AG09319 (cell line): ENCODE data around the gene IDH3G.
"Not testable (repeated sequence)": the region's sequence is repeated elsewhere in the genome, so short reads cannot be mapped to it uniquely, and the experiment has no call there.

Experiments used
- DNase-seq: peaks from one replicate; pipeline ENCODE4 v3.0.0-alpha.2; 2010; ENCODE audit warnings: low read depth; ENCODE audit errors: extremely low read depth
- TF ChIP-seq, protein P1 (sequence below): IDR thresholded peaks from 2 replicates; pipeline ENCODE4 v1.5.1; 2011; ENCODE audit warnings: low read depth, mild to moderate bottlenecking, inconsistent platforms, low read length, moderate library complexity

The IDH3G gene

GRCh38 chrX:153821066-153821465 is 26.9 kb upstream of the IDH3G start:
- no peak for DNase-seq
- TF ChIP-seq, protein P1, sequence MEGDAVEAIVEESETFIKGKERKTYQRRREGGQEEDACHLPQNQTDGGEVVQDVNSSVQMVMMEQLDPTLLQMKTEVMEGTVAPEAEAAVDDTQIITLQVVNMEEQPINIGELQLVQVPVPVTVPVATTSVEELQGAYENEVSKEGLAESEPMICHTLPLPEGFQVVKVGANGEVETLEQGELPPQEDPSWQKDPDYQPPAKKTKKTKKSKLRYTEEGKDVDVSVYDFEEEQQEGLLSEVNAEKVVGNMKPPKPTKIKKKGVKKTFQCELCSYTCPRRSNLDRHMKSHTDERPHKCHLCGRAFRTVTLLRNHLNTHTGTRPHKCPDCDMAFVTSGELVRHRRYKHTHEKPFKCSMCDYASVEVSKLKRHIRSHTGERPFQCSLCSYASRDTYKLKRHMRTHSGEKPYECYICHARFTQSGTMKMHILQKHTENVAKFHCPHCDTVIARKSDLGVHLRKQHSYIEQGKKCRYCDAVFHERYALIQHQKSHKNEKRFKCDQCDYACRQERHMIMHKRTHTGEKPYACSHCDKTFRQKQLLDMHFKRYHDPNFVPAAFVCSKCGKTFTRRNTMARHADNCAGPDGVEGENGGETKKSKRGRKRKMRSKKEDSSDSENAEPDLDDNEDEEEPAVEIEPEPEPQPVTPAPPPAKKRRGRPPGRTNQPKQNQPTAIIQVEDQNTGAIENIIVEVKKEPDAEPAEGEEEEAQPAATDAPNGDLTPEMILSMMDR: no peak

DNA sequence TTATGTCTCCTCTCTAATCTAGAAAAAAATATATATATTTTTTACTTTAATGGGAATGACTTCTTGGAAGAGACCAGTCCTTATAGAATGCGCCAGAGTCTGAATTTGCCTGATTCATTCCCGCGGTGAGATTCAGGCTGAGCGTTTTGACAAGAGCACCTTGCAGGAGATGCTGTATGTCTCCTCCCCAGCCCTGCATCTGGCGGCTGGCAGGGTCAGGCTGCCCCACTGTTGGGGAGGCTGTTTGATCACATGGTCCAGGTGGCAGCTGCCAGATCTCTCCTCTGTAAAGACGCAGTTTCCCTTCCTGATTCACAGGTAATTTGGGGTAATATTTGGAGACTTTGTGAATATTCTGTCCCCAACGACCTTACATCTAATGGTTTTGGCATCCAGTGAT is 26.4 kb upstream of the IDH3G start:
- no peak for DNase-seq
- TF ChIP-seq, protein P1: no peak

DNA sequence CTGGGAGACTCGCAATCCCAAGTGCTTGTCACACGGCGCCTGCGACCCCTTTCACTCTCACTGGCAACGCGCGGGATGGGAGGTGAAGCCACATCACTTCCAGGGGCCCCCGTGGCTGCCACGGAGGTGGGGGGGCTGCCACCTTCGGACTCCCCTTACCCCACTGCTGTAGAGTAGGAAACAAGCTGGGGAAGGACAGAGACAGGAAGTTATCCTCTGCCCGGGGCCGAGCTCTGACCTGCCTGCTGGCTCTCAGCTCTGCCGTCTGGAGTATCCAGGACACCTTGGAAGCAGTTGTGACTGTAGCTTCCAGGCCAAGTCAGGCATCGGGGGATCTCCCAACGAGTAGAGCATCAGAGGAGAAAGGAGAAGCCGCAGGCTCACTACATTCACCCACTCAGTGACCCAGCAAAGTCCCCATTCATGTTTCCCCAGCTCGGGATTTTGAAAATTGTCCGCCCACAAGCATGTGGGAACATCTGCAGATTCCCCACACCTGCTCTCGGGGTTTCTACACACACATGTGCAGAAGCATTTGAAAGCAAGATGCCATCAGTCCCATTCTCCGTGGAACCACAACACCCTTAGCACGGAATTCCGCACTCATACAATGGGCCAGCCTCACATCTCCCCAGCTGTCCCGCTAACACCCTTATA is 25.3 kb upstream of the IDH3G start:
- TF ChIP-seq, protein P1: no peak
- no peak for DNase-seq

GRCh38 chrX:153818571-153819383 is 24.6 kb upstream of the IDH3G start:
- TF ChIP-seq, protein P1: no peak
- DNase-seq: no peak

GRCh38 chrX:153818064-153818463 is 23.9 kb upstream of the IDH3G start:
- not testable (repeated sequence) for DNase-seq

DNA sequence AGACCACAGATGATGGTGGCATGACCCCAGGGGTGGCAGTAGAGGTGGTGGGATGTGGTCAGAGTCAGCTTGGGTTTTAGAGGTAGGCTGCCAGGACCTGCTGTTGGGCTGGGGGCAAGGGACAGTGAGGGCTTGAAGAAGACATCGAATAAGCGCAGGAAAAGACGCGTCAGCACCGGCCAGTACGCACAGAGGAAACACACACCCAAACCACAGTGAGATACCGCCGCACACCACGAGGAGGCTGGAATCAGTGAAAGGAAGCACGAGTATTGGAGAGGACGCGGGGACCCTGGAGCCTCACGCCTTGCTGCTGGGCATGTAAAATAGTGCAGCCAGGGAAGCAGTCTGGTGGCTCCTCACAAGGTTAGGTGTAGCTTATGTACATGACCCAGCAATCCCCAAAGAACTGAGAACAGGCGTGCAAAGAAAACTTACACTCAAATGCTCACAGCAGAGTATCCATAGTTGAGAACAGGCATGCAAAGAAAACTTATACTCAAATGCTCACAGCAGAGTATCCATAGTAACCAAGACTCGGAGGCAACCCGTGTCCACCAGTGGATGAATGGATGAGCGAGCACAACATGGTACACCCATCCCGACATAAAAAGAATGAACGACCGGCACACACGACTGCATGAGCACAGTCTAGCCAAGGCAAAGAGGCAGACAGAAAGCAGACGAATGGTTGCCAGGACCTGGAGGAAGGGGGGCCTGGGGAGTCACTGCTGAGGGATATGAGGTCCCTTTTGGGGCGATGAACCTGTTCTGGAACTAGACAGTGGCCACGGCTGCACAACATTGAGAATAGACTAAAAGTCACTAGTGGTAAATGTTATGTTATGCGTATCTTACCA is 22.9 kb upstream of the IDH3G start:
- TF ChIP-seq, protein P1: no peak
- DNase-seq: no peak

DNA sequence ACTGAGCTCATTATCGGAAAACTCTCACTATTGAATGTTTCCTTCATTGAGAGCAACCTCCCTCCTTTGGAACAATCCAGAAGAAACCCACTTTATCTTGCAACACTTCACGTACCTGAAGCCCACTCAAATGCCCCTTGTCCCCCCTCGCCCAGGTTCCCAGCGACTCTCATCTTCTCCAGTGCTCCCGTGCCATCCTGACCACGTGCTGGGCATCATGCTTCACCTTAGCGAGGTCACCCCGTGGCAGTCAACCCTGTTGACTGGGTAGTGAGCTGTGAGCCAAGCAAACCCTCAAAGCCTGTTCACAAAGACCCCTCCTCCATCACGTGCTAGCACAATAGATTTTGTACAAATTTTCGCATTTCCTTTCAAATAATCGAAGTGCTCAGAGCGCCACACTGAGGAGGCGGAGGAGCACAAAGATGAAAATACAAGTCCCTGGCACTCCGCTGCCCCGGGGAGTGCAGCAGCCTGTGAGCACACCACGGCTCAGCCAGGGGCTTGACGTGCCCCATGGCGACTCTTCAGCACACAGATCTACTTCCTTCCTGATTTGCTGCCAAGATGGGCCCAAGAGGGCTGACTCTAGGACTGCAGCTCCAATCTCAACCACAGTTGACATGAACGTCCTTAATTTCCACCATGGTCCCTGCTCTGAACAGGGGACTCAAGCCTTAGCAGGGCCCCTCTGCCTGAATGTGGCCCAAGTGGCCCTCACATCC is 20.6 kb upstream of the IDH3G start:
- no peak for DNase-seq
- TF ChIP-seq, protein P1: no peak
